ENCODE measurements around the gene TPSG1. TPM values are rescaled to one million over a fixed set of nuclear protein-coding genes. Genes with fewer than 3 reads are reported as not detected.

The TPSG1 gene
- total RNA-seq, 1 experiment from 2014 or later, result not detected

- H4K8ac ChIP-seq (replicated peaks; ENCODE audit: insufficient read length, low read depth, low read length), result no peak overlapping the region
- H4K20me1 ChIP-seq (ENCODE audit: control insufficient read depth, insufficient read depth, insufficient read length), result peaks cover 3% of the 10 kb centered on the region
- no peak overlapping the region; the same call in 1 of the 2 replicates for H2BK15ac ChIP-seq (ENCODE audit: low read depth, low read length)
- H3T11ph ChIP-seq (ENCODE audit: low read length), result no peak overlapping the region
- H3K9me3 Mint-ChIP-seq, result no peaks in the 10 kb centered on the region
- H3K27me3 Mint-ChIP-seq (ENCODE audit: low read depth), result no peaks in the 10 kb centered on the region
- peaks cover 2 to 33% (median 21%) of the 10 kb centered on the region in 3 experiments; a peak in 6 of 7 replicates for H3K36me3 Mint-ChIP-seq (ENCODE audit: insufficient read depth in 1 of 3, low read depth in 3 of 3)
- no peak overlapping the region for H2BK12ac ChIP-seq (ENCODE audit: insufficient read length, low read depth, low read length)
- H3K18ac ChIP-seq (ENCODE audit: insufficient read length, low read depth, low read length), result no peak overlapping the region
- no peak for TF ChIP-seq CTCF (conservative IDR thresholded peaks at IDR 0.05)
- WGBS (ENCODE audit: extremely low coverage, insufficient read length, low lambda C conversion rate), result no CpG with 5 or more reads among the region's 32 CpGs
- H3K27me3 ChIP-seq (ENCODE audit: insufficient read depth, low read length), result no peaks in the 10 kb centered on the region
- H3K4me2 ChIP-seq (ENCODE audit: insufficient read depth, insufficient read length, low read length), result no peak overlapping the region
- H3K9me3 ChIP-seq (ENCODE audit: control insufficient read depth, low read depth, low read length), result no peaks in the 10 kb centered on the region
- no peak for DNase-seq
- no peak overlapping the region for H2AK5ac ChIP-seq (ENCODE audit: insufficient read length, low read length)
- no peak overlapping the region for H2BK5ac ChIP-seq (ENCODE audit: insufficient read length, low read length)
- no peak overlapping the region for H3K9ac ChIP-seq (ENCODE audit: extremely low read depth, insufficient read length, low read length)
- no peak overlapping the region for H2BK120ac ChIP-seq (ENCODE audit: low read depth, low read length, poor library complexity, severe bottlenecking)
- no peaks in the 10 kb centered on the region for H3K79me1 ChIP-seq (ENCODE audit: insufficient read depth, low read depth, low read length, poor library complexity, severe bottlenecking)
- no peak overlapping the region for H4K91ac ChIP-seq (ENCODE audit: insufficient read length, low read depth, low read length)
- H3K56ac ChIP-seq (ENCODE audit: insufficient read length, low read depth, low read length), result no peak overlapping the region
- H3K27ac ChIP-seq (ENCODE audit: insufficient read length, low read depth, low read length), result no peak overlapping the region
- no peak overlapping the region for H3K4me3 Mint-ChIP-seq
- H3K14ac ChIP-seq (ENCODE audit: insufficient read depth, low read length), result no peak overlapping the region; the same call in 1 of the 2 replicates
- no peak overlapping the region for H4K5ac ChIP-seq (ENCODE audit: insufficient read length, low read depth, low read length)
- H3K4ac ChIP-seq (ENCODE audit: low read depth, low read length), result no peak overlapping the region
- no peaks in the 10 kb centered on the region for H3K4me1 ChIP-seq (ENCODE audit: insufficient read depth, low read length)
- H3K23ac ChIP-seq (ENCODE audit: insufficient read length, low read depth, low read length), result no peak overlapping the region
- no peaks in the 10 kb centered on the region for H3K4me1 Mint-ChIP-seq
- H3K27ac Mint-ChIP-seq, result no peak overlapping the region
- no peaks in the 10 kb centered on the region for H3K23me2 ChIP-seq (ENCODE audit: insufficient read length, low read depth, low read length, poor library complexity, severe bottlenecking)
- H3K79me2 ChIP-seq (ENCODE audit: insufficient read depth, low read length), result no peaks in the 10 kb centered on the region
- no peak overlapping the region for H2AFZ ChIP-seq (ENCODE audit: low read length)
- no peak overlapping the region for H2BK20ac ChIP-seq (ENCODE audit: low read depth, low read length, poor library complexity, severe bottlenecking)
Measured at GRCh38 chr16:1215574-1216295, 9.3 kb downstream of the TPSG1 start.

Data from H9 (cell line).